Heart left ventricle (tissue), 13 donors: Measurements from ENCODE around the gene ZNF500.

Experiments
- CTCF ChIP-seq, 12 donors: fragments of 200-600 bp; sonication (generic) in 4 of 12; IDR thresholded peaks; one replicate each; pipeline versions ENCODE4 v1.5.0 to v1.8.0; 2018 to 2022; ENCODE audit warnings: antibody characterized with exemption in 12 of 12, mild to moderate bottlenecking in 5 of 12
- POLR2A ChIP-seq, 2 donors: fragments of 450-650 bp; IDR thresholded peaks; one replicate each; pipeline ENCODE4 v1.6.1; 2017; ENCODE audit warnings: antibody characterized with exemption in 2 of 2, mild to moderate bottlenecking in 2 of 2, moderate library complexity in 2 of 2
- donor health status: ischemic (EF 13 %, LVEDD 7.1; RV severe dilation, severe dysfunction).
- donor health status: DM: no; HTN: yes; CAD: no.
- donor health status: DM: no; HTN: no; CAD: no.
- donor health status: ischemic (EF 25% LVEDD 6.9; RV normal size, moderate dysfunction).
- donor health status: ischemic (EF 25% LVEDD 5.7; RV mildly dilated, moderate dysfunction).
- donor health status: ischemic (EF 35%, LVEDD 5.7; RV mildly dilated, moderate dysfunction).
- donor health status: nonischemic (EF 11% LVEDD 7.7; RV severe dilation, severe dysfunction).
- donor health status: DM: yes; HTN: yes; CAD: no.
- donor health status: PGD.
- donor health status: ischemic (EF 29% LVEDD 5.4; RV normal size, mild dysfunction).
- donor health status: nonischemic (EF 23%, LVEDD 6.1; RV moderate dilation, normal function).

- TF ChIP-seq POLR2A (IDR thresholded peaks at IDR 0.05): no peak
- TF ChIP-seq CTCF (IDR thresholded peaks at IDR 0.05): no peak
Measured at GRCh38 chr16:4803401-4803844, 36.5 kb upstream of the ZNF500 start.
